Natural killer cell treated with Interleukin-12 subunit alpha and Interleukin-12 subunit beta and Interleukin-15 and Interleukin-18, amount 100 ng/mL, for 72 hours (primary cell): ENCODE measurements around the gene SLC12A7. TPM values are rescaled to one million over a fixed set of nuclear protein-coding genes. Genes with fewer than 3 reads are reported as not detected.

ENCODE experiments used
- ATAC-seq, 2 donors: fragments of 150-1000 bp; cut with Tn5 transposase in 1 of 2; sonication (Bioruptor Pico), chemical (Tn5 transposase) in 1 of 2; 2 replicates each; pipeline ENCODE4 v1.10.0; 2021
- DNase-seq: peaks from one replicate; pipeline ENCODE4 v3.0.0; 2022; ENCODE audit warnings: low spot score
- H3K27ac Mint-ChIP-seq, 2 donors: 1 replicate in 1 of 2; 2 replicates in 1 of 2; pipeline ENCODE4 v1.8.0; 2022; ENCODE audit warnings: mixed read lengths in 2 of 2, mild to moderate bottlenecking in 1 of 2, moderate library complexity in 1 of 2
- H3K27me3 Mint-ChIP-seq, 2 donors: 1 replicate in 1 of 2; 2 replicates in 1 of 2; pipeline ENCODE4 v1.8.0; 2022; ENCODE audit warnings: mixed read lengths in 2 of 2
- H3K36me3 Mint-ChIP-seq: one replicate; pipeline ENCODE4 v1.8.0; 2022; ENCODE audit warnings: mixed read lengths
- H3K4me1 Mint-ChIP-seq, 2 donors: 1 replicate in 1 of 2; 2 replicates in 1 of 2; pipeline ENCODE4 v1.8.0; 2022; ENCODE audit warnings: low read depth in 2 of 2, mixed read lengths in 2 of 2, mild to moderate bottlenecking in 1 of 2
- H3K4me3 Mint-ChIP-seq: one replicate; pipeline ENCODE4 v1.8.0; 2022; ENCODE audit warnings: mixed read lengths
- H3K9me3 Mint-ChIP-seq: 2 replicates; pipeline ENCODE4 v1.8.0; 2022; ENCODE audit warnings: mixed read lengths
- total RNA-seq, 2 donors: library from RNA; stranded (reverse); gene quantifications; one replicate each; pipeline ENCODE4 v1.2.3, GENCODE V29; 2022

SLC12A7 gene
- total RNA-seq, 2 donors from 2014 or later, result 13.5 to 21.9 TPM

GRCh38 chr5:1036504-1037122 lies 75.2 kb downstream of the SLC12A7 start:
- Mint-ChIP-seq H3K27me3 (no peaks in the 10 kb centered on the region), H3K4me3 (no peak overlapping the region), H3K27ac (no peak overlapping the region), H3K9me3 (peaks cover 9% of the 10 kb centered on the region), H3K4me1 (peaks cover 14 to 18% of the 10 kb centered on the region in 2 donors), H3K36me3 (peaks cover 8% of the 10 kb centered on the region)
- DNase-seq (no peak), ATAC-seq (no peak)

DNA sequence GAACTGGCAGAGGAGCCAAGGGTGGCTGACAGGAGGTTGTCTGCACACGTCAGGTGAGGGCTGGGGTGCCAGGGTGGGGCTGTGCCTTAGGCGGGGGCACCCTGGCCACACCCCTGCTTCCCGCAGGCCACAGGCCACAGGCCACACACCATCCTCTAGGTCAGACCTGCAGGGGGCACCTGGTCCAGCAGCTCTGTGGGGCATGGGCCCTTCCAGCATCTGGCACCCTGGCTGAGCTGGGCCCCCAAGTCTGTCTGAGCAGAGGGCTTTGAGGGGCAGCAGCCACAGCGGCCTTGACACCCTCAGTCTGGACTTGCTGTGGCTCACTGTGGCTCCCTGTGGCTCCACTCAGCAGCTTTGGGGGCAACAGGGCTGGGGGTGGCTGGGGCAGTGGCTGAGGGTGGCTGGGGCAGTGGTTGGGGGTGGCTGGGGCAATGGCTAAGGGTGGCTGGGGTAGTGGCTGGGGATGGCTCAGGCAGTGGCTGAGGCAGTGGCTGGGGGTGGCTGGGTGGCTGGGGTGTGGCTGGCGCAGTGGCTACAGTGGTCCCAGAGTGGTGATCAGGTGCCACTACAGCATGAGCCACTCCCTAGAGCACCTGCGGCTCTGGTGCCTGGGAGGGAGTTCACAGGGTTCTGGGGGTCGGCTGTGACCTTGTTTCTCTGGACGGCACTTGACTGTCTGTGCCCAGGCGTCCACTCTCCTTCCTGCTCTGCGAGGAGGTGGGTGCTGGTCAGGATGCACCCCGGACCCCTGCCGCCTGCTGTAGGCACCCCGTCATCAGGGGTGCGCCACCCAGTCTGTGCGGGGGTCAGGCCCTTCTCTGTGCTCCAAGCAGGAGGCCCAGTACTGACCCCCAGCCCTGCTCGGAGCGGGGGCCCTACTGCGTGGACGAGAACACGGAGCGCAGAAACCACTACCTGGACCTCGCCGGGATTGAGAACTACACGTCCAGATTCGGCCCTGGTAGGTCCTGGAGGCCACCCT lies 76.2 kb downstream of the SLC12A7 start:
- Mint-ChIP-seq H3K4me3 (no peak overlapping the region), H3K9me3 (no peaks in the 10 kb centered on the region), H3K4me1 (peaks cover 6 to 9% of the 10 kb centered on the region in 2 donors), H3K27me3 (no peaks in the 10 kb centered on the region), H3K36me3 (no peaks in the 10 kb centered on the region), H3K27ac (no peak overlapping the region)
- no peak for DNase-seq
- ATAC-seq, result no peak

GRCh38 chr5:1034986-1035385 lies 76.9 kb downstream of the SLC12A7 start:
- H3K27ac Mint-ChIP-seq, result no peak overlapping the region
- H3K36me3 Mint-ChIP-seq, result no peaks in the 10 kb centered on the region
- H3K4me1 Mint-ChIP-seq, result peaks cover 5 to 6% of the 10 kb centered on the region in 2 donors
- DNase-seq, result no peak
- no peak overlapping the region for H3K4me3 Mint-ChIP-seq
- no peaks in the 10 kb centered on the region for H3K9me3 Mint-ChIP-seq
- no peak for ATAC-seq
- H3K27me3 Mint-ChIP-seq, result no peaks in the 10 kb centered on the region

GRCh38 chr5:1034421-1034905 lies 77.4 kb downstream of the SLC12A7 start:
- ATAC-seq (no peak), DNase-seq (no peak)
- Mint-ChIP-seq H3K27me3 (no peaks in the 10 kb centered on the region), H3K4me3 (no peak overlapping the region), H3K4me1 (peaks cover 5 to 6% of the 10 kb centered on the region in 2 donors), H3K27ac (no peak overlapping the region), H3K9me3 (no peaks in the 10 kb centered on the region), H3K36me3 (no peaks in the 10 kb centered on the region)

DNA sequence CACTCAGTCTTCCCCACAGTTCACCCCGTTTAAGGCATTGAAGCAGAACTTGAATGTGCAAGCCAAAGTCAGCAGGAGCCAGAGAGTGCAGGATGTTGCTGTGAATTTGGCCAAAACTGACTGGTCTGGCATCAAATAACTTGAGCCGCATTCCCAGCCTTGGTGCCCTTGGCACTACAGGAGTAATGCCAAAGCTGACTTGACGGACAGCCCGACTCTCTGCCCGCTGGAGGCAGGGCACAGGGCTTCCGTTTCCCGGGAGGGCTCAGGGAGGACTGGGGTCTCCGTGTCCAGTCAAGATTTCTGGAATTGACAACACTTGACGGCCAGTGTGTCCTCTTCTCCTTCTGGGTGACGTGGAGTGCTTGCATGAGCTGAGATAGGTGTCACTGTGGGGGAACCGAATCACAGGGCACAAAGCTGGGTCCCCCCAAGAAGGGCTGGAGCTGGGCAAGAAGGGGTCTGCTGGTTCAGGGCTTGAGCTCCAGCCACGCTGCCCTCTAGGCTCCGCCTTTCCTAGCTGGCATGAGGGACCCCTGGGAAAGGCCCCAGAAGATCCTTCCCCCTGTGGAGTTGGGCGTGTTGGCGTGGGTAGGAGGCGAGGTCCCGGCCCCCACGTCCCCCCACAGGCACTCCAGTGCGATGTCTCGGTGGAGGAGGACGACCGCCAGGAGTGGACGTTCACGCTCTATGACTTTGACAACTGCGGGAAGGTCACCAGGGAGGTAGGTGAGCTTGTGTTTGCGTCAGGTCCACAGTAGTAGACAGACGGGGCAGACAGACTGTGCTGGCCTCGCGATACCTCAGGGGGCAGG lies 78.0 kb downstream of the SLC12A7 start:
- Mint-ChIP-seq H3K36me3 (no peaks in the 10 kb centered on the region), H3K4me3 (no peak overlapping the region), H3K27me3 (no peaks in the 10 kb centered on the region), H3K4me1 (peaks cover 5 to 6% of the 10 kb centered on the region in 2 donors), H3K27ac (no peak overlapping the region), H3K9me3 (no peaks in the 10 kb centered on the region)
- ATAC-seq (no peak), DNase-seq (no peak)

DNA sequence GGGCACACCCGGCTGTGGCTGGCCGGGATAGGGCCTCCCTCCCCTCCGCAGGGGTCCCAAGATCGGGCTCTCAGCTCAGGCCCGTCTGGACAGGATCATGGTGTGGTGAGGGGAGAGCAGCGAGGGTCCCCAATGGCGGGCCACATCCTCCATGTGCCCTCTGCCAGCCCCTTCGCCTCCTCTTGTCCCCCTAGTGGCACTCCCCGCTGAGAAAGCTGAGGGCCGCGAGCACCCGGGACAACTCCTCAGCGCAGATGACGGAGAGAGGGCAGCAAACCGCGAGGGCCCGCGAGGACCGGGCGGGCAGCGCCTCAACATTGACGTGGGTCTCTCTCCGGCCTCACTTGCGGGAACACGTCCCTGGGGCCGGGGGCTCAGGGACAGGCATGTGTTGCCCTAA lies 78.7 kb downstream of the SLC12A7 start:
- Mint-ChIP-seq H3K9me3 (no peaks in the 10 kb centered on the region), H3K4me1 (peaks cover 5 to 6% of the 10 kb centered on the region in 2 donors), H3K27me3 (no peaks in the 10 kb centered on the region), H3K36me3 (no peaks in the 10 kb centered on the region), H3K27ac (no peak overlapping the region), H3K4me3 (no peak overlapping the region)
- no peak for DNase-seq
- ATAC-seq, result no peak

DNA sequence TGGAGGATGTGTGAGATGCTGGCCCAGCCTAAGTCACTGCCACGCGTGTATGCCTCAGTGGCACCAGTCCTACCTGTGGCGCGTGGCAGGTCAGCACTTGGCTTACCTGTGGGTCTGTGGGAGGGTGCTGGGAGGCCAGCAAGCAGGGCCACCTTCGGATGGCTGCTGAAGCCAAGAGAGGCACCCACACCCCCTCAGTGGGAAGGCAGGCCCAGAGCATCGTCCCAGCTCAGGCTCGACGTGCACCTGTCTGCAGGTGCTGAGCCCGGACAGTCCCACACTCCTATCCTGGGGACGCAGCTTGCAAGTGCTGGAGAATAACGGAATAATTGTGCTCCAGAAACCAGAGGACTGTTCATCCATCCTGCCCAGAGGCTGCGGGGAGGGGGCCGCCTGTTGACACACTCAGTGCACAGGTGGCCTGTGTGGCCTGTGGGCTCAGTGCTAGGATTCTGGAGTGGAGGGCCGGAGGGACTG lies 79.3 kb downstream of the SLC12A7 start:
- ATAC-seq (no peak), DNase-seq (no peak)
- no peaks in the 10 kb centered on the region for H3K27me3 Mint-ChIP-seq
- H3K36me3 Mint-ChIP-seq, result no peaks in the 10 kb centered on the region
- H3K27ac Mint-ChIP-seq, result no peak overlapping the region
- peaks cover 5 to 6% of the 10 kb centered on the region in 2 donors for H3K4me1 Mint-ChIP-seq
- no peaks in the 10 kb centered on the region for H3K9me3 Mint-ChIP-seq
- H3K4me3 Mint-ChIP-seq, result no peak overlapping the region

DNA sequence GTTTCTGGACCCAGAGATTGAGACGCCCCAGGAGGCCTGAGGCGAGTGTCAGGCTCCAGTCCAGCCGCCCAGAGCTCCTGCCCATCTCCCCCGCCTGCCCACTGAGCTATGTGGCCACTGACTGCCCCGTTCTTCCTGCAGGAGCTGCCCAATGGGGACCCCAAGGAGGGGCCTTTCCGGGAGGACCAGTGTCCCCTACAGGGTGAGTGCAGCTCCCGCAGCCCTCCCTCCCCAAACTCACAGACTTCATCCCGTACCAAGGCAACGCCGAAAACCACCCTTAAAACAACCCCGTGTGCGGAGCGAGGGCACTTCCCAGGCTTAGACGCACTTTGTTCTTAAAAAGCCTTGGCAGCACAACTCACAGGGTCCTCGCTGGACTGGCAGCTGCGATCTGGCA lies 79.9 kb downstream of the SLC12A7 start:
- DNase-seq, result no peak

GRCh38 chr5:1031306-1031959 lies 80.4 kb downstream of the SLC12A7 start:
- H3K27ac Mint-ChIP-seq, result no peak overlapping the region
- H3K9me3 Mint-ChIP-seq, result no peaks in the 10 kb centered on the region
- H3K27me3 Mint-ChIP-seq, result no peaks in the 10 kb centered on the region
- H3K36me3 Mint-ChIP-seq, result no peaks in the 10 kb centered on the region
- no peak for ATAC-seq
- DNase-seq, result no peak
- peaks cover 5 to 6% of the 10 kb centered on the region in 2 donors for H3K4me1 Mint-ChIP-seq
- no peak overlapping the region for H3K4me3 Mint-ChIP-seq

More for the DNA sequence above, 79.9 kb downstream of the SLC12A7 start:
- no peaks in the 10 kb centered on the region for H3K27me3 Mint-ChIP-seq
- no peak overlapping the region for H3K27ac Mint-ChIP-seq
- H3K9me3 Mint-ChIP-seq, result no peaks in the 10 kb centered on the region
- H3K4me3 Mint-ChIP-seq, result no peak overlapping the region
- peaks cover 5 to 6% of the 10 kb centered on the region in 2 donors for H3K4me1 Mint-ChIP-seq
- H3K36me3 Mint-ChIP-seq, result no peaks in the 10 kb centered on the region
- no peak for ATAC-seq

DNA sequence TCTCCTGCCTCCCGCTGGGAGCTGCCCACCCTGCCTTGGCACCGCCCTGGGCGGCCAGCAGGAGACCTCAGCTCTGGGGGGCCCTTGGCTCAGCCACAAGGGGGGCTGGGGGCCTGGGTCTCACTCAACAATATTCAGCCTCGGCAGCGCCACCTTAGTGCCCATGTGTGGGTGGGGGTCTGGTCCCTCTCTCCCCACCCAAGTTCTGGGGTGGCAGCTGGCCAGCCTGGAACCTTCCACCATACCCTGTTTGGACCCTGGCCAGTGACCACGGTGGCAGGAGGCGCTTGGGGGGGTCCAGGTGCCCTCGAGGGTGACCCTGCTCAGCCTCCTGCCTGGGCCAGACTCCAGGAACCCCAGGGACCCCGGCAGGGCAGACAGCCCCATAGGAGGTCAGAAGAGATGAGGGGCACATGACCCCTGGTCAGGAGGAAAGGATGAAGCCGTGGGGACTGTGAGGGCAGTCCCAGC lies 81.0 kb downstream of the SLC12A7 start:
- no peak overlapping the region for H3K4me3 Mint-ChIP-seq
- H3K4me1 Mint-ChIP-seq, result peaks cover 5 to 6% of the 10 kb centered on the region in 2 donors
- no peaks in the 10 kb centered on the region for H3K36me3 Mint-ChIP-seq
- H3K9me3 Mint-ChIP-seq, result no peaks in the 10 kb centered on the region
- H3K27ac Mint-ChIP-seq, result no peak overlapping the region
- no peak for DNase-seq
- ATAC-seq, result no peak
- H3K27me3 Mint-ChIP-seq, result no peaks in the 10 kb centered on the region

DNA sequence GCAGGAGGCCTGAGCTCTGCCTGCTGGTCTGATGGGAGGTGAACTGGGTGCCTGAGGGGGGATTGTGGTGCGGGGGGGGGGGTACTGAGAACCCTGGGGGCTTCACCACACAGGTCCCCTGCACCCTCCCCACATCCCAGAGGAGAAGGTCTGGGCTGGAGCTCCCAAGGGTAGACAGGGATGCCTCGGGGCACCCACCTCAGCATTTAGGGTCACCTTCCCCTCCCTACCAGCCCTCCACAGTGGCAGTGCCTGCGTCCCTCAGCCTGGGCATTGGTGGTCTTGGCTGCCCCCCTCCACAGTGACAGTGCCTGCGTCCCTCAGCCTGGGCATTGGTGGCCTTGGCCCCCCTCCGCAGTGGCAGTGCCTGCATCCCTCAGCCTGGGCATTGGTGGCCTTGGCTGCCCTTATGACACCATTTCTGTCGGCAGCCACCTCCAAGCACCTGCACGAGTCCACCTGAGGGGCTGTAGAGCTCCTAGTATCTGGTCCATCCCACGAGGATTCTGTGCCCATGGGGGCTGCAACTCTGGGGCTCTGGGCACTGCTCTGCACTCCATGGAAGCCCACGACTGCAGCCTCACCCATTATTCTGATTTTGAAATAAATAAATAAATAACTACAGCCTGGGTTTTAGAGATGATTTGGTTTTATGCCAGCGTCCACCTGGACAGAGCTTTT lies 81.8 kb downstream of the SLC12A7 start:
- peaks cover 3 to 4% of the 10 kb centered on the region in 2 donors for H3K4me1 Mint-ChIP-seq
- no peaks in the 10 kb centered on the region for H3K9me3 Mint-ChIP-seq
- H3K4me3 Mint-ChIP-seq, result no peak overlapping the region
- H3K27me3 Mint-ChIP-seq, result no peaks in the 10 kb centered on the region
- H3K27ac Mint-ChIP-seq, result no peak overlapping the region
- DNase-seq, result no peak
- H3K36me3 Mint-ChIP-seq, result no peaks in the 10 kb centered on the region
- ATAC-seq, result no peak

DNA sequence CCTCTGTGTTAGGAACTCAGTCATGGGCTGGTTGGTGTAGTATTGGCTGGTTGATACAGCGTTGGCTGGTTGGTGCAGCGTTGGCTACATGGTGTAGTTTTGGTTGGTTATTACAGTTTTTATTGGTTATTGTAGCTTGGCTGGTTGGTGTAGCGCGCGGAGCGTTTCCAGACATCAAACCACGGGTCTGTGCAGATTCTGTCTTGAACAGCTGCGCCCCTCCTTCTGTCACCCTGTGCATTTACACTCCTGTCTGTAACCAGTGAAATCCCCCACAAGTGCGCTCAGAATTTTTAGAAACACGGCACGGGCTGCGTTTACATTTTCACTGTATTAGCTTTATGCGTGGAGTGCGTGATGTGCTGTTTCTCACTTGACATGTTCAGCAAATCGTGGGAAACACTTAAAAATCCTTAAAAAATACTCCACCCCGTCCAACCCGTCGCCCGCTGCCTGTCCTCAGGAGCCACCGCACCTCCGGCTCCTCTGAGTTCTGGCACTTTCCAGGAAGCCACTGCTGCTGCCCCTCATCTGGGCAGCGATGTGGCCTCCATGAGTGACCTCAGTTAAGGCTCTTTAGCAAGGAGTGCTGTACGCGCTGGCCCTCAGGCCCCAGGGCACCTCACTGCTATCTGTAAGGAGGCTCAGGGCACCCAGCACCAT lies 82.5 kb downstream of the SLC12A7 start:
- ATAC-seq (no peak), DNase-seq (no peak)
- Mint-ChIP-seq H3K4me1 (no peaks in the 10 kb centered on the region), H3K4me3 (no peak overlapping the region), H3K27me3 (no peaks in the 10 kb centered on the region), H3K36me3 (no peaks in the 10 kb centered on the region), H3K9me3 (no peaks in the 10 kb centered on the region), H3K27ac (no peak overlapping the region)
